ENCODE data around the gene PRL.

Gene PRL

DNA sequence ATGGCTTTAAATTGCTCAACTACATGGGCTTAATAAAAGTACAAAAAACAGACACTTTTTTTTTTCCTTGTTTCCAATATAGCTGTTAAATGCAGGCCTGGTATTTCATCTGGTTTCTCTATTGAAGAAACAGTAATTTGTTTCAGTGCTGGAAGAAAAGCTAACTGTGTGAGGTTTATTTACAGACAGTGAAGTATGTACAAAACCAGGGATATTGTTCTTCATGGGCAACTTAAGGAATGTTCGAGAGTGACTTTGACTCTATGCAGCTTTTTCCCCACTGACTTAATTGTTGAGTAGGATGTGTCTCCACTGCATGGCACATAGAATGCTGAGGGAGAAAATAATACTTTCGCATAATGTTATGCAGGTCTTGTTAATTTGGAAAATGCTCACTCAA is 31.0 kb upstream of the PRL start:
- no peak overlapping the region for H3K27ac ChIP-seq
- no peak for TF ChIP-seq ZFX (IDR thresholded peaks at IDR 0.05)
- TF ChIP-seq CTCF (conservative IDR thresholded peaks at IDR 0.05) = no peak

GRCh38 chr6:22326500-22326899 is 29.7 kb upstream of the PRL start:
- no peak overlapping the region for H3K27ac ChIP-seq
- no peak for TF ChIP-seq ZFX (IDR thresholded peaks at IDR 0.05)
- no peak for TF ChIP-seq CTCF (conservative IDR thresholded peaks at IDR 0.05)

DNA sequence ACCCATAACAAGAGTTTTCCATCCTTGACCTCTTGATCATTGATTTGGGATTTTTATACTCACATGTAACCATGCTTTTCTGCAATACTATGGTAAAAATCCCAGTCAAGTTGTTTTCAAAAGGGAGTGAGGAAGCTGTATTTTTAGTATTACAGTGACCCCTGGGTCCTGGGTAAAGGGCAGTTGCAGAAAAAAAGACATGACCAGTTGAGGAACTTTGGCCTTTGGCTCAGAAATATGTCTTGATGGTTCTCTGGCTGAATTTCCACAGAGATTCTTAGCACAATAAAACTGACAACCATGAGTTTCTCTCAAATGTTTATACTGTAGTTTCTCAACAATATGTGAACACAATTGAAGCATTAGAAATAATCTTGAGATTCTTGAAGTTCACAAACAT is 28.6 kb upstream of the PRL start:
- no peak overlapping the region for H3K27ac ChIP-seq
- TF ChIP-seq ZFX (IDR thresholded peaks at IDR 0.05) (no peak), CTCF (conservative IDR thresholded peaks at IDR 0.05) (no peak)

DNA sequence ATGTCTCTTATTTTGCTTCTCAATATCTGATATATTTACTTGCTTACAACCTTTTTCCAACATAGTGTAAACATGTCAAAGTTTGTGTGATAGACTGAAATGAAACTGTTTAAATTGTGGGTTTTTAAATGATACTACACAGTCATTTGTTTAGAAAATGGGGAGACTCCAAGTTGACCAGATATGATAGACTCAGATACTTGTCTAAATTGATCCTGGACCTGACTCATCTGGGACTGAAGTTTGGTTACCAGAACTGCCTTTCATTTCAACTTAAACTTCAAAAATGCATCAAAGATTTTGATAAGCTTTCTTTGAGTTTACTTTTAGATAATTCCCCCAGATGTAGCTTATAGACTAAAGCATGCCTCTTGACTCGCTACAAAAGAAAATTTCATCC is 27.0 kb upstream of the PRL start:
- TF ChIP-seq ZFX (IDR thresholded peaks at IDR 0.05) (no peak), CTCF (conservative IDR thresholded peaks at IDR 0.05) (no peak)

DNA sequence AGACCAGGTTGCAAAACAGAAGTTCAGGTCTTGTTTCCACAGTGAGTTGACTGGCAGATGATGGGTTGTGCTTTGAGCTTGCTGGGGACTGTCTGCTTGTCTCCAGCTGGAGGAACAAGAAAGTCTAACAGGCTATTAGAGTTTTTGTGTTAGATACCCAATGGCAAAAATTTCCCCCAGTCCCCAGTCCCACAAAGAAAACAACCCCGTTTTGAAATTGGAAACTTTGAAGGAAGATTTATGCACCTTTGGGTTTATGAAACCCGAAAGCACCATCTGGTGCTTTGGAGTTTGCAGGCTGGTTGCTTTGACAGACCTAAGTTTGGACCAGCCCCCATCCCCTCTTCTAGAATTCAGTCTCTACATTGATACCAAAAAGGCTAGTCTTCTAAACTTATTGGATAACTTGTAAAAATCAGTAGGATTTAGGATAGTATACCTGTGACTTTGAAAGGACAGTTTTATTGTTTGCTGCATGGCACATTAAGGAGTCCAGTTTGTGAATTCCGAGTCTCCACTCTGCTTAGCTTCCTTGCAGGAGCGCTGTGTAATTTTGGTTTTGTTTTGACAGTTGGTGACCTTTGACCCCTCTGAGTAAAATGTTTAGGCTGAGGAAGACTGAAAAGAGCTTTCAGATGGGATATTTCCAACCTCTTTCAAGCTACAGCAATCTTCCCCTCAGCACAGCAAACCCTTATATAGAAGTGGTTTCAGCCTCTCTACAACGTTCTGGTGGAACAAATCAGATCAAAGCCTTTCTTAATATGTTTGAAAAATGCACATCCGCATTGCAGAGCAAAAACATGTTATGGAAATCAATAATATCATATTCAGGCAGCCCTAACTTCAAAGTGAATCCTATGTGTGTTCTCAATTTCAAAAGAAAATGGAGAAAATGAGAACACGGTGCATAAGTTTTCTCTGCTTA is 25.5 kb upstream of the PRL start:
- TF ChIP-seq ZFX (IDR thresholded peaks at IDR 0.05) = no peak
- no peak for TF ChIP-seq CTCF (conservative IDR thresholded peaks at IDR 0.05)
- no peak overlapping the region for H3K27ac ChIP-seq

More for the DNA sequence above, 27.0 kb upstream of the PRL start:
- H3K27ac ChIP-seq = no peak overlapping the region

DNA sequence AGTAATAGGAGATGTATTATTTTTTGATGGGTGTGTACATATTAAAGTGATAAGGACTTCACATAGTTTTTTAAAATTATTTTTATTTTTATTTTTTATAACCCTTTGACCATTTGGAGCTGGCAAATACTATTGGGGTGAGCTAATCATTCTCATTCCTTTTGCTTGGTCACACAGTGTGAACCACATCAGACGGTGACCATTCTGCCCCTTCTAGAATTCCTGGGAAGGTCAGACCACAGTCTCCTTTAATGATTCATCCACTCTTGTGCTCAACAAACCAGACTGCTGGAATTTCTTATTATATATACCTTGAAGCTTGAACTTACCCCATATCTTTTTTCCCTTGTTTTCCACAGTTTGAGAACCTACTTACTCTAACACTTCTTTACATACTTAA is 23.9 kb upstream of the PRL start:
- no peak for TF ChIP-seq CTCF (conservative IDR thresholded peaks at IDR 0.05)
- no peak for TF ChIP-seq ZFX (IDR thresholded peaks at IDR 0.05)
- no peak overlapping the region for H3K27ac ChIP-seq

DNA sequence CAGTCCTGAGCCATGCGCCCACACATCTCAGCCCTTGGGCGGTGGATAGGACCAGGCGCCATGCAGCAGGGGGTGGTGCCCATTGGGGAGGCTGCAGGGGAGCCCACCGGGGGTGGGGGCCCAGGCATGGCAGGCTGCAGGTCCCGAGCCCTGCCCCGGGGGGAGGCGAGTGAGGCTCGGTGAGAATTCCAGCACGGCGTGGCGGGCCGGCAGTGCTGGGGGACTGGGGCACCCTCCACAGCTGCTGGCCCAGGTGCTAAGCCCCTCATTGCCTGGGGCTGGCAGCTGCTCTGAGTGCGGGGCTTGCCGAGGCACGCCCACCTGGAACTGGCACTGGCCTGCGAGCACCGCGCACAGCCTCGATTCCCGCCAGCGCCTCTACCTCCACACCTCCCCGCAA is 21.6 kb upstream of the PRL start:
- TF ChIP-seq ZFX (IDR thresholded peaks at IDR 0.05) (no peak), CTCF (conservative IDR thresholded peaks at IDR 0.05) (no peak)

More for the DNA sequence above, 21.6 kb upstream of the PRL start:
- no peak overlapping the region for H3K27ac ChIP-seq

All from C4-2B (cell line).